ENCODE data around the gene PROM2.
"Not testable (repeated sequence)": the region's sequence is repeated elsewhere in the genome, so short reads cannot be mapped to it uniquely, and the experiment has no call there.

The PROM2 gene

DNA sequence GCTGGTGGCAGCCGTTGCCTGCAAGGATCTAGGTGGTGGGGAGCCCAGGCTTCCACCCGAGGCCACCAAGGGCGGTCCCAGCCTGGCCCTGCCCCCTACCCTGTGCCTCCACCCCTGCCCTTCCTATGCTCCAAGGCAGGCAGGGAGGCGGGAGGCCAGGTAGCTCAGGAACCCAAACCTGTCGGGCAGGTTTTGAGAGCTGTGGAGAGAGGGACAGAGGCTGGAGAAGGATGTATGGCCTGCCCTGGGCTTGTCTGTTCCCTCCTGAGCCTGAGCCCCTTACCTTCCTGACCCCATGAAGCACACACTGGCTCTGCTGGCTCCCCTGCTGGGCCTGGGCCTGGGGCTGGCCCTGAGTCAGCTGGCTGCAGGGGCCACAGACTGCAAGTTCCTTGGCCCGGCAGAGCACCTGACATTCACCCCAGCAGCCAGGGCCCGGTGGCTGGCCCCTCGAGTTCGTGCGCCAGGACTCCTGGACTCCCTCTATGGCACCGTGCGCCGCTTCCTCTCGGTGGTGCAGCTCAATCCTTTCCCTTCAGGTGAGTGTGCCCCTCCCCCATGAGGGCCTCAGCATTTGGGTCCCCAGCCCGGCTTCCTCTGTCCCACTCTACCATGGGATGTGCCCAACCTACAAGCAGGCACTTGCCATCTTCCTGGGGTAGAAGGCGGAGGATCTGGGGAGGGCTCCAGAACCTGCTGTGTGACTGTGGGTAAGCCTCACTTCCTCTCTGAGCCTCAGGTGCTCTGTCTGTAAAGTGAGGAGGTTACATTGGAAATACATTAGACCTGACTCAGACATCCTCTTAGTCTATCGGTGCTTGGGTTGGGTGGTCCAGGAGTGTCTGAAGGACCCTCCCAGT, at the start of gene PROM2:
Gene PROM2 (plus strand): TSS at position 159 of the 860 bp plus-strand sequence. CDS start 137 bp downstream, at position 296.
- peak in 2 of 3 experiments; percentile 65 to 80 for DNase-seq

- no peak for DNase-seq
These were observed 48.6 kb upstream of the PROM2 start for GRCh38 chr2:95225658-95226057.

GRCh38 chr2:95231723-95232122, 42.5 kb upstream of the PROM2 start:
- peak; percentile 54 to 89 (median 63) for DNase-seq

DNA sequence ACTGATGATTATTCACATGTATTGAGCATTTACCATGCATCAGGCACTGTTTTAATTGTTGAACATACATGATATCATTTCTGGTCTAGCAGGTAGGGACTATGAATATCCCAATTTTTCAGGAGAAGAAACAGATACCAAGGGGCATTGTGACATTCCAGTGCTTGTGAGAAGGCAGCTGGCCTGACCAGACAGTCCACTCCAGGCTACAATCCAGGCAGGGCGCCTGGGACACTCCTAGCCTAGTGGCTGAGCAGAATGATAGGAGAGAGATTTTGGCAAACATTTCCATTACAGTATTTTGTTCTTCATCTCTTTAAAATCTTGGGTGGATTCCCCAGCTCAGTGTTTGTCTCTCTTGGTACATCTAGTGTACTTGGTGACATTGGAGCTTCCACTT, 42.0 kb upstream of the PROM2 start:
- no peak for DNase-seq

- DNase-seq, result no peak
These were observed 39.9 kb upstream of the PROM2 start for GRCh38 chr2:95234286-95234785.

- no peak for DNase-seq
These were observed 39.4 kb upstream of the PROM2 start for GRCh38 chr2:95234816-95235215.

GRCh38 chr2:95238131-95238530, 36.1 kb upstream of the PROM2 start:
- DNase-seq, result no peak

- DNase-seq, result no peak
These were observed 34.2 kb upstream of the PROM2 start for GRCh38 chr2:95240091-95240490.

DNA sequence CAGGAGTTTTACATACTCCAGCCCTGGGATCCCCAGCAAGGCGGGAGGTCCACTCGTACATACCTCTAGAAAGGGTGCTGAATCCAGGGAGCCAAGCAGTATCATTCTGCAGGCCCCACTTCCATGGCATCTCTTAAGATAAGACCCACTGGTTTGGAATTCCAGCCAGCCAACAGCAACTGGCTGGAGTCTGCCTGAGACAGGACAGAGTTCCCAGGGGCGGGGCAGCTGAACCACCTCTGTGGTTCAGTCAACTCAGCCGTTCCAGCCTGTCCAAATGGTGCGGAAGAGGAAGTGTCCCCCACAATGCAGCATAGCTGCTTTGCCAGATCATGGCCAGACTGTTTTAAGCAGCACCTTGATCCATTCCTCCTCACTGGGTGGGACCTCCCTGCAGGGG, 33.7 kb upstream of the PROM2 start:
- DNase-seq, result no peak

GRCh38 chr2:95242084-95242483, 32.2 kb upstream of the PROM2 start:
- not testable (repeated sequence) for DNase-seq

GRCh38 chr2:95258271-95258670, 16.0 kb upstream of the PROM2 start:
- no peak for DNase-seq

GRCh38 chr2:95260028-95261023, 13.9 kb upstream of the PROM2 start:
- no peak for DNase-seq

GRCh38 chr2:95261602-95262001, 12.6 kb upstream of the PROM2 start:
- no peak for DNase-seq

- no peak for DNase-seq
These were observed 11.2 kb upstream of the PROM2 start for GRCh38 chr2:95262896-95263542.

GRCh38 chr2:95264624-95265023, 9.6 kb upstream of the PROM2 start:
- DNase-seq, result no peak

DNA sequence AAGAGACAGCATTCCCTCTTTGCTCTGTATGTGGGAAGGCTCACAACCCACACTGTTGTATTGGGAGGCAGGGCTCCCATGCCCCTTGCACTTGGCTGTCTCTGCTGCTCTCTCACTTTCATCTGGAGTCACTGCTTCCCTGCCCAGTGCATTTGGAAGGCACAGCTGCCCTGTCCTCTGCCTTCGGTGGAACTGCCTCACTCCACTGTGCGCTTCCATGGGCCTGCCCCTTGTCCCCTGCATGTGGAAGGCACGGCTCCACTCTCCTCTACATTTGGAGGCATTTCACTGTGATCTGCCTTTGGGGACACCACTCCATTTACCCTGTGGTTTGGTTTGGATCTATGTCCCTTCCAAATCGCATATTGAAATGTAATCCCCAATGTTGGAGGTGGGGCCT, 9.1 kb upstream of the PROM2 start:
- no peak for DNase-seq

GRCh38 chr2:95266781-95267430, 7.3 kb upstream of the PROM2 start:
- no peak for DNase-seq

DNA sequence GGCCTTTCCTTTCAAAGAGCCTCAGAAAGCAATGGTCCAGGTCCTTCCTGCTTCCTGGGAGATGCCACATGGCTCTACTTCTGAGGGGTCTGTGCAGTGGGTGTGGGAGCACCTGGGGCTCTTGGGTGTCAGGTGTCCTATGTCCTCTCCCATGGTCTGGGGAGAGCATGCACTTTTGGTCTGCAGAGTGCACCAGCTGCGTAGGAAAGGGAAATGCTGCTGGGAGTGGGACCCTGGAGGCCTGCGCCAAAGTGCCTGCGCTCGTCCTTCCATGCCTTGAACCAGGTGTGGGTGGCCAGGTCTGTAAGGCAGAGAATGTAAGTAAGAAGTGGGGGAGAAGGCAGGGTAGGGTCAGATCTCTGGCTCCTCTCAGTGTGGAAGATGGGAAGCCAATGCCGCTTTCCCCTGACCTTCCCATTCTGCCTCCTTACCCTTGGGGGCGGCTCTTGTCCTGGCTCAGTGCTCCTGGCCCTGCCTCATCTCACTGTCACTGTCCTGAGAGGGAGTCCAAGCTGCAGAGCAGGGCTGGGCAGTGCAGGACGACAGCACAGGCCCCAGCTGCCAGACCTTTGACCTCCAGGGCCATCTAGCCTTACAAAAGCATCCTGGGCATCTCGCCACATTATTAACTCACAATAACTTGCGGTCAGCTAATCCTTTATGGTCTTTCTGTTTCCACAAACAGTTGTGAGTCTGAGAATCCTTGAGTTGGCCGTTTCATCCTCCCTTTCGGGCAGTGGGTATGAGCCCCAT, 6.6 kb upstream of the PROM2 start:
- DNase-seq, result no peak

DNA sequence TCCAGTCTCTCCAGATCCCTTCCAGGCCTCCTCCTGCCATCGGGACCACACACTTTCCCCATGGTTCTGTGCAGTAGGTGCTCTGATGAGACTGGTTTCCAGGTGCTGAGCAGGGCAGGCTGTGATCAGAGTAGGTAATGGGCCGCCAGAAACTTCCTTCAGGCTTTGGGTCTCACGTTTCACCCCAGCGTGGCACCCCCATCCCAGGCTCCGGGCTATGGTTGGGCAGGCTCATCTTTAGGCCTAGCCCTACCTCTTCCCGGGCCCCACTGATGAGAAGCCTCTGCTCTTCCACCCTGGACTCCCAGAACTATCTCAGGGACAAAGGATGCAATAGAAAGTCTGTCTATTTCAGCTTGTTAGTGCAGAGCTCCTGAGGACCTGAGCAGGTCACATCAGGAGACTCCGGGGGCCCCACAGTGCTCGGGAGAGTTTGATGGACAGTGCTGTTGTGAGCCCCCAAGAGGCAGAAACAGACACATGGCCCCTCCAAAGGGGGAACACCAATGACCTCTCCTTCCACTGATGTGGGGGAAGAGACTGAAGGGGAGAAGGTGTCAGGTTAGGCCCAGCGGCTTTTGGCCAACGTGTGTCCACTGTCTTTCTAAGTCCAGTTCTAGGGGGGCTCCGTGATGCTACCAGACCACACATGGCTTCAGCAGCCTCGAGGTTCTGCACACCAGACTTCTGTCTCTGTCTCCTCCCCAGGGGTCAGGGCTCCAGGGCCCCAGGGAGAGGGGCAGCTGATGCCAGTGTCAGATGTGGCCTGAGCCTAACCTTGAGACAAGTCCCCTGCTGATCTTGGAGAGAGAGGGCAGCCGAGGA, 5.8 kb upstream of the PROM2 start:
- no peak for DNase-seq

DNA sequence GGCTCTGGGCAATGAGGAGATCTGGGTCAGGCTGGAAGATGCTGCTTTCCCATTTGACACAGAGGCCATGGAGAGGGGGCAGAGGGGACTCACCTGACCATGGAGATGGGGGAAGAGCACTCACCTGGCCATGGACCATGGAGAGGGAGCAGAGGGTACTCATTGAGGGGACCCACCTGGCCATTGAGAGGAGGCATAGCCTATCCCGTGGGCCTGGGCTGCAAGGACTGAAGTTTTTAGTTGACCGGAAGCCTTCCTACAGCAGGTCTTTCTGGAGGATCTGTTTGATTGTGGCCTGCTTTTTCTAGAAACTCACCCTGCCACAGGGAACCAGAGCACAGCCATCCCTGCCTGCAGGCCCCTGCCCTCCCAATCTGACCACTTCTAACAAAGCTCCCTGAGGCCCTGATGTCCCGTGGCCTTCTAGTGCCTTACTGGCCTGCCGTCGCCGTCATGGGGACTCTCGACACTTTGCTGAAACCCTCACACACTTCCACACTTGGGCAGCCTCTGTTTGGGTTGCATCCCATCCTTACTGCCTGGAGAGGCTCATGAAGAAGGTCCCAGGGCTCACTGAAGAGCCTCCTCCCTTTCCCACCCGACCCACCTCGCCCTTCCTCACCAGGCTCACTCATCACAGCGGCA, 5.1 kb upstream of the PROM2 start:
- no peak for DNase-seq
